T-helper 1 cell treated with Interleukin-12 subunit alpha and Interleukin-12 subunit beta and Interleukin-4 antibody, amounts not matched to agents 30 ng/mL and 1 ng/mL, for 36 hours (primary cell): ENCODE results near the gene FLT1. TPM values are rescaled to one million over a fixed set of nuclear protein-coding genes. Genes with fewer than 3 reads are reported as not detected.

ENCODE experiments used
- intact Hi-C: fragments of 100-400 bp; cut with micrococcal nuclease; formaldehyde crosslinking; loops from one replicate; pipeline ENCODE4 v1.15.1; 2024
- total RNA-seq: library from RNA; stranded (reverse); gene quantifications from 2 replicates; pipeline ENCODE4 v1.2.3, GENCODE V29; 2022

The FLT1 gene
- total RNA-seq, 1 donor from 2014 or later, result 3.9 TPM

DNA sequence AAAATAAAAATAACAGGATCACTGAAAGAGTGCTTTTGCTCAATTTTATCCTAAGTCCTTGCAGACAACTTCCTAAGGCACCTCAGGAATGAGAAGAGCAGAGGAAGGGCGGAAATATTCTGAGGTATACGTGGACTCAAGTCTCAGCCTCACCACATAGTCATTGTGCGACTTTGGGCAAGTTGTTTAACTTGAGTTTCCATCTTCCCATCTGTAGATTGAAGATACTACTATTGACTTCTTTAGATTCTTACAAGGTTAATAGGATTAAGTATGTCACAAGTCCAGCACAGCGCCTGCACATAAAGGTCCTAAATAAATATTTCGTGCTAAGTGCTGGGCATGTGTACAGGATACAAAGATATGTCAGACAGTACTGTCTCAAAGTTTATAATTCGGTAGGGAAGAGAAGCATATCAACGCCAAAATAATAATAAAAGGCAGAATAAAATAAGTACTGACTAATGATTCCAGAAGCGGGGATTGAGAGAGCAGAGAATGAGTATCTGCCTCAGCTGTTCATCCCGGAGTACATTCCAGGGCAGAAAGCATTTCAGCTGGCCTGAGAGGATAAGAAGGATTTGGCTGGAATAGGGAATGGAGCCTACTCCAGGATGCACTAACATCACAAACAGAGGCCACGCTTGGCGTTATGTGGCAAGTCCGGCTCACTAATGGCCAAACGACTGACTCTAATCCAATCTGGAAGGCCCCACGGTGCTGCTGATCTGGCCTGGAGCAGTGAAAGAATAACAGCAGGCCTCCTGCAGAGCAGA is 139.7 kb downstream of the FLT1 start:
- intact Hi-C loops, result loop anchor here (5.0 to 10.0 kb wide), 2 partner anchors 67 to 140 kb away; partner anchors contain the start of gene FLT1

DNA sequence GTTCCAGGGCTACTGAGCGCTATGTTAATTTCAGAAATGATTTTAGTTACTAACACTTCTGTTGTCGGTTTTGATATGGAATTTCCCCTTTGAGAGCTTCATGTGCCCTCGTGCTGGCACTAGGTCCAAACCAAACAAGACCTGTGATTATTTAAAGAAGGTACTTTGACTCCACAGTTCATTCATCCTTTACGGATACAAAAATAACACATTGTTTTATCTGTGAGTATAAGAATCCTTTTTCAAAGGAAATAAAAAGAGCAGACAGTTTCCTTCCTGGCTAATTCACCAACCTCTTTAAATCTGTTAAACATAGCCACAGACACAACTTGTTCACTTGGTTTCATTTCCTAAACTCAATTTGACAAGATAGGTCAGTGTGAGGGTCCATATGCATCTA is 141.2 kb downstream of the FLT1 start:
- intact Hi-C loops, result loop anchor here (10.0 kb wide), 1 partner anchor 141 kb away; the partner anchor contains the start of gene FLT1

DNA sequence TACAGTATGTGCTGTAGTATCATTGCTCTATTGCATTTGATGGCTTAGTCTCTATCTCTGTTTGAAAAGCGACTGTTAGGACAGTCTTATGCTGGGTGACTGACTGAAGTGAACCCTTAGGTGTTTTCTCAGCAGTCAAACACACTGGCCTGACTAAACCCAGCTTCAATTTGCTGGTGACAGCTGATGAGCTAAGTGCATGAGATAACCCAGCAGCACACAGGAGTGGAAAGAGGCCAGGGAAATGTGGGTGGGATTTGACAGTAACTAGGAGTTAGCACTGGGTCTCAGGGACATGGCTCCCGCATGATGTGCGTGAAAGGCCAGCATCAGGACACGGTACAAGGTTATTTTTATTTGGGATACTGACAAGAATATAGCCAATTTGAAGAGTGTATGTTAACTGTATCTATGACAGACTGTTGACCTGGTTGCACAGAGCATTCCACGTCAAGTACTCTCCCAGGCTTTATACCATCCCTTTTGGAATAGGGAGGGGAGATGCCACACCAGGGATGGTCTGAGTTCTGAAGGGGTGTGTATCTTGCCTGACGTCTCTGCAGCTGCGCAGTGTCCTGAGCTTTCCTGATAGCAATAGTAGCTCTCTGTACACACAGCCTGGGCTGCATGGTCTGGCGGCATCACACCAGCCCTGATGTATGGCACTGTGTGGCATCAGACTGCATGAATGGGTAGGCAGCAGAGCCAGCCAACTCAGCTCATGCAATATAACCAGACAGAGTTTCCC is 144.8 kb downstream of the FLT1 start:
- intact Hi-C loops, result loop anchor here (10.0 kb wide), 1 partner anchor 145 kb away; the partner anchor contains the start of gene FLT1

DNA sequence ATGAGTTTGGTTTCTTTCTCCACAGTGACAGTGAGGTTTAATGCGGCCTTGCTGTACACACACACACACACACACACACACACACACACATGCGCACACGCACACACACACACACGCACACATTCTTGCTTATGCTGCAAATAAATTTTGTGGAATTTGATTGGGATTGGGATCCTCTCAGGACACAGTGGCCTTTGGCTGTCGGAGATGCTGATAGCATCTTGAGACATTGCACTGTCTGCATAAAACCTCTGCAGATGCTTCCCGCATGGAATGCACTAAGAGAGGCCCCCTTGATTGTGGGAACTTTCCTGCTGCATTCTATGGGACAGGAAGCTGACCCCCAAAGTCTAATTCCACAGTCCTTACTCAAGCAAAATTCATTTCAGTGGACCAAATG is 145.6 kb downstream of the FLT1 start:
- intact Hi-C loops, result no loop called here

DNA sequence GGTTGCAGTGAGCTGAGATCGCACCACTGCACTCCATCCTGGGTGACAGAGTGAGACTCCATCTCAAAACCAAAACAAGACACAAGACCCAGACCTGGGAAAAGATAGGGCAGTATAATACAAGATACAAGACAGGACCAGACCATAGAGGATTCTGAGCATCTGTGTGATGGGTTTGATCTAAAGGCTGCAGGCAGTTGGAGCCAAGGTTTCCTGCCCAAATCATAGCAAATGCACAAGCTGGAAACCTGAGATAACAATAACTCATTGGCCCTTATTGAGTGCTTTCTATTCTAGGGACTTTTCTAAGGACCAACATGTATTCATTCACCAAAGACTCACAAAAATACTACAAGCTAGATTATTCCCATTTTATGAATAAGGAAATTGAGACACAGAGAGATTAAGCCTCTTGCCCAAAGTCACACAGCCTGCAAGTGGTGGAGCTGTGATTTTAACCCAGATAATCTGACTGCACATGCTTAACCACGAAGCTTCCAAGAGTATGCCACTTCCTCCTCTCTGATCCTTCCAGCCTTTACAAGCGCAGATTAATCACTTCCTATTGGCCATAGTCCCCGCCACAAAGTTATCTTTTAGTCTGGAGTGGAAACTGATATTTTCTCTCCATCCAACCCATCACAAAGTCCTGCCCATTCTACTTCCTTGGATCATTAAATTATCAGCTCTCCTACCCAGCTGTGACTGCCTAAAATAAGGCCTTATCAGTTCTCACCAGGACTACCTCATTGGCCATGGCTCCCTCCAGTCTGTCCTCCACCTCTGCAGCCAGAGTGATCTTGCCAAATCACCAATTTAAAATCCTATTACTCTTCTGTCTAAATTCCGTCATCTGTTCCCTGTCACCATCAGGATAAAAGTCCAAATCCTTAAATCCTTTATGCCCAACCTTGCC is 147.2 kb downstream of the FLT1 start:
- intact Hi-C loops, result no loop called here

DNA sequence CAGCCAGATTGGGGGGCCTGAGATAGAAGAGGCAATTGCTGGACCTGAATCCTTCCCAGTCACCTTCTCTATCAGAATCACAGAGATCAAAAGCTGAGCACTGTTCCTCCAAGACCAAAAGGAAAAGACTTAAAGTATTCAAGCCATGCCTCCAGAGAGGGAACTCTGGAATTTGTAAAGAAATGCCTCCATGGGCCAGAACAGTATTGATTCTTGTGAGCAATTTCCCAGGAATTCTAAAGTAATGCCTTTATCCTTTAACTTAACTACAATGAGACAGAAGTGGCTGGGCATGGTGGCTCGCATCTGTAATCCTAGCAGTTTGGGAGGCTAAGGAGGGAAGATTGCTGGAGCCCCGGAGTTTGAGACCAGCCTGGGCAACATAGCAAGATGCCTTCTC is 148.8 kb downstream of the FLT1 start:
- intact Hi-C loops, result no loop called here

DNA sequence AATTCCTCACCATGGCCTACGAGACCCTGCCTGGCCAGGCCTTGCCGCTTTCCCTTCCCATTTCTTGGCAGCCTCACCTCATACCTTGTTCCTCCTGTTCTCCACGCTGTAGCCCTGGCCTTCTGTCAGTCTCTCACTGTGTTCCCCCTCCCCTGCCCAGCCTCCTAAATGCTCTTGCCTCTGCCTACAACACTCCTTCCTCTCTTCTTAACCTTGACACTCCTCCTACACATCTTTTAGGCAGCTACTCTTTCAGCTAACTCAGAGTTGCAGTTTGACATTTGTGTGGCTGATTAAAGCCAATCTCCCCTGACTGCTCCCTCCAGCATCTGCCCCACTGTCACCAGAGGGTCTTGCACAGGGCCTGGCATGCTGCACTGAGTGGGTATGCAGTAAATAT is 150.8 kb downstream of the FLT1 start:
- intact Hi-C loops, result no loop called here

DNA sequence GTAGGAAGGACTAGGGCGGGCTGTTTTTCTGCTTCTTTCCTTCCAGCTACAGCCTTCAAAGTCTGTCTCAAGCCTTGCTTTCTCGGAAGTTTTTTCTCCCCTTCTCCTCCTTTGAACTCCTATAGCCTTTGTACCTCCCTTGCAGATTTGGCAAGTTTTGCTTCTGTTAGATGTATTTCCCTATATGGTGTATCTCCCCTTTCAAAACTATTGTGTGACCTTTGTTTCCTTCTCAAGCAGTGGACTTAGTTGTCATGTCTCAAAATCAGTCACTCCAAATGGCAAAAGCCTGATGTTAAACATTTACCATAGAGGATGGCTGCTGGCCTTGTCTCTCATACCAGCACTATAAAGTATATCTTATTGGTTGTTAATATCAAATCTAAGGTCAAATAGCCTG is 152.7 kb downstream of the FLT1 start:
- intact Hi-C loops, result no loop called here

DNA sequence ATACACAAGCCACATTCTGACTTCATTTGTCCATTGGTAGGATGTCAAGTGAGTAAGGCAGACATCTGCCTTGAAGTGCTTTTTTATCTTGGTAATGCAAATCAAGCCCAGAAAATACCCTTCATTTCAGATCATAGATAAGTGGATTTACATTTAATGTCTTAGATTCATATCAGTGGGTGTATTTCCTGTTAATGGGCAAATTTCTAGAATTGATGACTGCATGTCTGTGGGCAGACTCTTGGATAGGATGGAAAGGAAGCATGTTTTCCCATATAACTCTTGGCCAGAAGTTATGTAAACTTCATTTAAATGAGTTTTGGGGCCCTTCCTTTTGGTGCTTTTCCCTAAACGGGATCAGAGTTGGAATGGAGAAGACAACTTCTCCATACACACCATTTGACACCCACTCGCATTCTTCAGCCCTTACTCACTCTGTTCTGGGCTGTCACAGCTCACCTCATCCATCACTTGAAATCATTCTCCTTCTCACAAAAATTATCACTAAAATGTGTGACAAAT is 154.6 kb downstream of the FLT1 start:
- intact Hi-C loops, result no loop called here

DNA sequence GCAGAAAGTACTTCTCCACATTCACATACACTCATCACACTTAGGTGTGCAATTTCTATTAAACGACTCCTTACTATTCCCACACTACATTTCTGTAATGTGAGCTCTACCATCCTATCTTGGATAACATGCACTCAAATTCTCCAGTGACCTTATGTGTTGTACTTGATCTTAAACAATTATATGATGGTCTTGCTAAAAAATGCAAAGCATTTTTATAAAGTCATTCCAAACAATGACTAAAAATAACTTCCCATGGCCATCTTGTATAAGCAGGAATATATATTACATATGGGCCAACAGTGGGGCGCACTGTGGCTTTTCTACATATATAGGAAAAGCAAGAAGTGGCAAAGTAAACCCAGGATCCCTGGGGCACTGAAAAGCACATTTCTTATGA is 155.5 kb downstream of the FLT1 start:
- intact Hi-C loops, result no loop called here

DNA sequence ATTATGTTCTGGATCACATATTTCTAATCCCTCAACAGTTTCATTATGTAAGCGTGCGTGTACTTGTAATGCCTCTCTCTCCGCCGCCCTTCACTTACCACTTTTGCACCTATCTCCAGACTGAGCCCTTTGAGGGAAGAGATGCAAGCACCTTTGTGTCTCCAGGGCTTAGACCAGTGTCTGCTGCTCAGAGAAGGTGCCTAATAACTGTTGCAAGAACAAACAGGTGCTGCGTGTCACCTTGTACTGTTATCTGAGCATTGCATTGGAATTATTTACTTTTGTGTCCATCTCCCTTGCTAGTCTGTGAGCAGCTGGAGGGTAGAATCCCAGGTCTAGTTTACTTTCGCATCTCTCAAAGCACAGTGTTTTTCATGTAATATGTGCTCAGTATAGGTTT is 156.2 kb downstream of the FLT1 start:
- intact Hi-C loops, result no loop called here

DNA sequence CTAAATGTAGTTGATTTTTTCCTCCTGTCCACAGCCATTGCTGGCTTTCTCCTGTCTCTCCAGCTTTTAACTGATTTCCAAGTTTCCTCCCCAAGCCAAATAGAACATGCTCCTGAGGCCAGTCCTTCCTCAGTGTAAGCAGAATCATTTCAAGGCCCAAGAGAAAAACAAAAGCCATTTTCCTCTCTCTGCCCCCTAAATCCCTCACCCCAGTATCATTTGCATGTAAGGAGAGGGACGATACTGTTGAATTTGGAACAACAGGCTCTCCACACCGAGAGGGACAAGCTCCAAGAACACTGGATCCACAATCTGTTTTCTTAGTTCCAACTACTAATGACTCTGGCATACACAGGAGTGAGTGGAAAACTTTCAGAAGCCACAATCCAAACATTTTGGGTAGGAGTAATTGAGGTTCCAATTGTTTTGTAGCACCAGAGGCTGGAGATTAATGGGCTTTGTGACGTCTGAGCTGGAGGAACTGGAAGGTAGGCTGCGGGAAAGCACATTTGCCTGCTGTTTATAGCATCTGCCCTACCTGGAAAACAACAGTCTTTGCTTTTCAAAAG is 156.8 kb downstream of the FLT1 start:
- intact Hi-C loops, result no loop called here

DNA sequence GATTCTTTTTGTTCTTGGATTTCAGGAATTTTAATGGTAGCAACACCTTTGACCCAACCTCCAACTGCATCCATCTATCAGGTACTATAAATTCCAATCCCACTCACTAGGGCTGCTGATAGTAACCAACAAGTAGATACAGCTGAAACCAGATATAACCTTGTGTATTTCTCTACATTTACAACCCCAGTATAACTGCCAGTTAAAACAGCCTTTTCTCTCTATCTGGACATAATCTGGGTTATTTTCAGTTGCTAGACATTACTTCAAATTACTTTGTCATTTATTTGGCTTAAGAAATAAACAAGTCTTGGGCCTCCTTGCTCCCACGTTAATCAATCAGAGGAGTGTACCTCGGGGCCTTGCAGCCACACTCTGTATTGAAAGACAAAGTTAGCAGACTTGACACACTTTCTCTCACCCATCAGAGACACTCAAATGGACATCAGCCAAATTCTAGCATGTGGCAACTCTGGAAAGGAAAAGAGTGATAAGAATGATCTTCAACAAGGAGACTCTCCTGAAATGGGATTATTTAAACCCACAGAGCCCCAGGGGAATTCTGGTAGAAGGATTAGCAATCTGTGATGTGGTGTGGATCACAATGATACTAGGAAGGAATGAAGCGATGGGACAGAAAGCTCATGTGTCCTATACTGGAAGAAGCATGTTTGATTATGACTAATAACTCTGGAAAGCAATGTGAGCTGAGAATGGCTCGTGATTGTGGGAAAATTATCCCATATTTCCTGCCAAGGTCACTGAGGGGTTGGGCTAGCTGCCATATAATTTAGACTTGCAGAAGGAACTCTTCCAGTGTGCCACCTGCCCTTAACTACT is 157.5 kb downstream of the FLT1 start:
- intact Hi-C loops, result no loop called here

DNA sequence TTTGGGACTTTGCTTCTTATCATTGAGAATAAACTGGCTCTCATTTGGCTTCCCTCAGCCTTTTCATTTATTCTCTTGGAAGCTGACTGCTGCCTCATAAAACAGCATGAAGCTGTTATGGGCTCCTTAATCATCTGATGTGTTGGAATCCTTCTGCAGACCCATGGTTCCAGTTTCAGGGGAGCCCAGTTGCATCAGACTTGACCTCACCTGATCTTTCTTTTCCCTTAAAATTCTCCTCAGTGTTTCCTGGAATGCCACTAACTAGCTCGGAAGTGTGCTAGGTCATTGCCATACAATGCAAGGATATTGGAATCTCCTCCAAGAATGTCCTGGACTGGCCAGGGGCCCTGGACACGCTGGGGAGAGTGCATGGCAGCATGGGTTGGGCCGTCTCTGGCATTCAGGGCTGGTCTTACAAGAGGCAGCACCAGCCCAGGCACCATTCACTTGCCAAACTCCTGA is 158.7 kb downstream of the FLT1 start:
- intact Hi-C loops, result no loop called here

DNA sequence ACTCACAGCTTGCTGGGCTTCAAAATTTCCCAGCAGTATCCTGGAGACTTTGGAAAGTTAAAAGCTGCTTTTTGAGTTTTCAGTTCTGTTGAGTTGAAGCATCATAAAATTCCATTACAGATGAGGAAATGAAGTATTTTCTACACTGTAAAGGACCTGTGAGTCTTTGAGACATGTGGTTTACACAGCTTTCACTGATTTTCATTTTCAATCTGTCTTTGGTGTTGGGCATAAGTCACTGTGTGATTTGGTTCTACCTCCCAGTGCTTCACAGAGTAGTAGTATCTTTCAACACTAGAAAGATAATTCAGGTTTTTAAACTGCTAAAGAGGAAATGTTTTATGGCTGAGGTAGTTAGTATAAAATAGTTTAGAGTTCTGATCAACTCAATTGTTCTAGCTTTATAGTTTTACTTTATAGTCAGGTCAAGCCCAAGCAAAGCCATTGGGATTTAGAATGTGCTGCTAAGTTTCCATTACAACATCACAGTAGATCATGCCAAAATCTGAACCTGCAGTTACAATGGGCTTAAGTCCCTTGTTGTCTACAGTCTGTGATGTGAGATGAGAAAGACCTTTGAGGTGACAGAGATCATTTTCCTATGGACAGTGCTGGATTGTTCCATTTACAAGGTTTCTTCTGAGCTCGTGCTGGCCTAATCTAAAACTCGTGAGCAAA is 161.6 kb downstream of the FLT1 start:
- intact Hi-C loops, result no loop called here

DNA sequence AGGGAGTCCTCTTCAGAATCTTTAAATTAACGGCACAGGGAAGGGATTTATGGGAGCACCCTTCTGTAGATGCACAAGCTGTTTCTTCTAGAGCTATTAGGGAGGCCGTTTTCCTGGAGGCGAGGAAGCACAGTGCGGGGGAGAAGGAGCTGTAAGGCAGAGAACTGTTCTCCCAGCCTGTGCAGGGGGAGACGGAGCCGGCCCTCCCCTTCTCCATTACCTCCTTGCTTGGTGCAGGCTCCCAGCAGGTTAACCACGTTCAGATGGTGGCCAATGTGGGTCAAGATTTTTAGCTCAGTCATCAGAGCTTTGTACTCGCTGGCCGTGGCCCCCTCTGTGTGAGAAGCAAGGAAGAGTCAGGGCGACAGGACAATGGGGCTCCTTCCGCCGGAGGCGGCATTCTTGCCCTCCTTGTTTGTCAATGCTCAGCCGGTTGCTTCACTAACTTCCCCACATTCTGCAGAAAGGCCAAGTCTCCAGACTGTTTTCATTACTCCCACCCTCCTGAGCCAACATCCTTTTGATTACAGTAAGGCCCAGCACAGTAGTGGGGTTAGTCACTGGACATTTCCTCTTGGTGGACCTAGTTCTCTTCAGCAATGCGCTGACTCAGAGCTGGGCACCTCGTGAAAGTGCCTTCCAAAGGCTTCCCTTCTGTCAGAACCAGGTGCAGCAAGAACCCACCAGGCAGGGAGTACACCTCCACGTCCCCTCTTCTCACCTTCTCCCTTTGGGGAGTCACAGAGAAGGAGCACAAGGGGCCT is 165.4 kb downstream of the FLT1 start:
- intact Hi-C loops, result no loop called here

DNA sequence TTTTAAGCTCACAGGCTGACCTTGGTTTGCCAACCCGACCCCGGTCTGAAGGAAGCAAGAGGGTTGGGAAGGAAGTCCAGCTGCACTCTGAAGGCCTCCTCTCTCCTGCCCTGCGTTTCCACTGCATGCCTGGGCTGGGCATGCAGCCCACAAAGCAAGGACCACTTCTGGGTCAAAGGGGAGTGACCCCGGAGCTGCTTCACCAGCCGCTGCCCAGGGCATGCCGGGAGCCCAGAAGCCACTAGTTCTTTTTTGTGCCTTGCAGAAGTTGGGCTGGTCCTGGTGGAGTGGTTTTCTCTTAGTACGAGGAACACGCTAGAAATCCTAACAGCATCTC is 166.7 kb downstream of the FLT1 start:
- intact Hi-C loops, result no loop called here

DNA sequence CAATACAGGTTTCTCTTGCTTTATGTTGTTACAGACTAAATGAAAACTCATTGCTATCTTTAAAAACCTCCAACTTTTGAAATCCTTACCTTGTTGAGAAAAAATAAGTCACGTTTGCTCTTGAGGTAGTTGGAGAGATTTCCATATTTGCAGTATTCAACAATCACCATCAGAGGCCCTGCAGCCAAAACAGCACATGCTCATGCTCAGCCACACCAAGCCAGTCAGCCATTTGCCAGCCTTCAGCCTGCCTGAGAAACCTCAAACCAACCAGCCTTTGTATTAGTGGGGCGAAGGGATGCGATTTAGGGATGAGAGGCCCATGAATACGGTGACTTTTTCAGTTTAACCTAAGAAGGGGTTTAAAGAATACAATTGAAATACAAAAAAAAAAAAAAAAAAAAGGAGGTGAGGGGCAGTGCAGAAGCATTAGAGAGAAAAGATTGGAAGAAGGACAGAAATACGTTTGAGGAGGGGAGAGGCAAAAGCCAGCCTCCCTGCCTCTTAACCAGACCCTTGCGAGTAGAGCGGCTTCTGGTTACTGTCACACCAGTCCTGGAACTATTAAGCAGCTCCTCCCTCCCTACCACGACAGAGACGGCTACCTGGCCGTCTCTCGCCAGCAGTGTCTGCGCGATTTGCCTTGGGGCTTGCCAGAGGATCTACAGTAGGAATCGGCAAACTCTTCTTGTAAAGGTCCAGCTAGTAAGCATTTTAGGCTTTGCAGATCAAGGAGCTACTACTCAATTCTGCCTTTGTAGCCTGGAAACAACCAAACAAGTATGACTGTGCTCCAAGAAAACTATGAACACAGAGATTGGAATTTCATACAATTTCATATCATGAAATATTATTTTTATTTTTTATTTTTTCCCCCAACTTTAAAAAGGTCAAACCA is 167.3 kb downstream of the FLT1 start:
- intact Hi-C loops, result no loop called here
